ENCODE results near the gene EXO1. TPM values are rescaled to one million over a fixed set of nuclear protein-coding genes. Genes with fewer than 3 reads are reported as not detected.
A peak's percentile ranks its signal among the peaks of the same experiment; 100 is the strongest.

EXO1 gene
- total RNA-seq, 2 experiments from 2014 or later, result 65.3 to 66.8 TPM

DNA sequence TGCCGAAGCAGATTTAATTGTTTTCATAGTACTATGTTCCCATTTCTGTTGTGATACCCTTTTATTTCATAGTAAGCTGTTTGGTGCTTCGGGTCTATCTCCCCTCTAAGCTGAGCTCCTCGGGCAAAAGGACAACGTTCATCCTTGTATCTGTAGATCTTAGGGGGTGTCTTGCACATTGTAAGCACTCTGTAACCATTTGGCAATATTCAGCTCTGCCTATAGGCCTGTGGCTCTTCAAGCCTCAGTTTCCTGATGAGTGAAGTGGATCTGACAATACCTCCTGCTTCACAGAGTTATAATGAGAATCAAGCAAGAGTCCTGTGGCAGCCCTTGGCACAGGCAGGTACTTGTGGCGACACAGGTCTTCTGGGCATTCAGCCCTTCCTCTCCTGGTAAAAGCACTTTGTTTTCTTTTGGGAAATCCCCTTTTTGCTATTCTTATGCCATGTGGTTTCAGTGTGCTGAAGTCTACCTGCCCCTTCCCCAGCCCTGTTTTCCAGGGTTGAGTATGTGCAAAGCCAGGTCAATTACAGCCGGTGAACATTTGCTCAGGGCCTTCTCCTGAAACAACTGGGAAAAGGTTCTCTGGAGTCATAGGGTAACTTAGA lies 8.5 kb upstream of the EXO1 start:
- Mint-ChIP-seq H3K4me1 (ENCODE audit: low read depth) (peaks cover 11% of the 10 kb centered on the region), H3K9me3 (no peaks in the 10 kb centered on the region), H3K4me3 (no peak overlapping the region), H3K36me3 (ENCODE audit: low read depth) (no peaks in the 10 kb centered on the region), H3K27me3 (peaks cover 6% of the 10 kb centered on the region), H3K27ac (no peak overlapping the region)
- ATAC-seq, result peak; percentile 45
- POLR2A ChIA-PET, result no interaction called here
- no peak for DNase-seq
- TF ChIP-seq, protein P1, sequence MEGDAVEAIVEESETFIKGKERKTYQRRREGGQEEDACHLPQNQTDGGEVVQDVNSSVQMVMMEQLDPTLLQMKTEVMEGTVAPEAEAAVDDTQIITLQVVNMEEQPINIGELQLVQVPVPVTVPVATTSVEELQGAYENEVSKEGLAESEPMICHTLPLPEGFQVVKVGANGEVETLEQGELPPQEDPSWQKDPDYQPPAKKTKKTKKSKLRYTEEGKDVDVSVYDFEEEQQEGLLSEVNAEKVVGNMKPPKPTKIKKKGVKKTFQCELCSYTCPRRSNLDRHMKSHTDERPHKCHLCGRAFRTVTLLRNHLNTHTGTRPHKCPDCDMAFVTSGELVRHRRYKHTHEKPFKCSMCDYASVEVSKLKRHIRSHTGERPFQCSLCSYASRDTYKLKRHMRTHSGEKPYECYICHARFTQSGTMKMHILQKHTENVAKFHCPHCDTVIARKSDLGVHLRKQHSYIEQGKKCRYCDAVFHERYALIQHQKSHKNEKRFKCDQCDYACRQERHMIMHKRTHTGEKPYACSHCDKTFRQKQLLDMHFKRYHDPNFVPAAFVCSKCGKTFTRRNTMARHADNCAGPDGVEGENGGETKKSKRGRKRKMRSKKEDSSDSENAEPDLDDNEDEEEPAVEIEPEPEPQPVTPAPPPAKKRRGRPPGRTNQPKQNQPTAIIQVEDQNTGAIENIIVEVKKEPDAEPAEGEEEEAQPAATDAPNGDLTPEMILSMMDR (IDR thresholded peaks at IDR 0.05), result no peak
- CTCF ChIA-PET, result interaction anchor here (0.7 to 1.7 kb wide), 3 partner anchors 159 to 212 kb away, joined by 3 to 6 read pairs (median 4); partner anchors contain the start of gene MAP1LC3C
- intact Hi-C loops (cut with micrococcal nuclease), result no loop called here

DNA sequence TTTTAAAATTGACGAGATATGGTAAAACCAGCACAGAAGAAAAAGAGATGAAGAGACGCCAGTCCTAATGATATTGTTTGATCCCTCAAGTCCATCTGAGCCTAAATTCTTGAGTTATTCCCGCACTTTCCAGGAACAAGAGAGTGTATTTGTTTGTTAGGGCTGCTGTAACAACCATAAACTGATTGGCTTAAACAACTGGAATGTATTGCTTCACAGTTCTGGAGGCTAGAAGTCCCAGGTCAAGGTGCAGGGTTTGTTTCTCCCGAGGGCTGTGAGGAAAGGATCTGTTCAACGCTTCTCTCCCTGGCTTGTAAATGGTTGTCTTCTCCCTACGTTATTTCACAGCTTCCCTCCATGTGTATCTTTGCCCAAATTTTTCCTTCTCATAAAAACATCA lies 7.8 kb upstream of the EXO1 start:
- TF ChIP-seq, protein P1 (IDR thresholded peaks at IDR 0.05), result no peak
- no peak for ATAC-seq
- Mint-ChIP-seq H3K9me3 (no peaks in the 10 kb centered on the region), H3K27me3 (peaks cover 6% of the 10 kb centered on the region), H3K4me1 (ENCODE audit: low read depth) (peaks cover 11% of the 10 kb centered on the region), H3K27ac (no peak overlapping the region), H3K4me3 (no peak overlapping the region), H3K36me3 (ENCODE audit: low read depth) (no peaks in the 10 kb centered on the region)
- POLR2A ChIA-PET, result no interaction called here
- CTCF ChIA-PET, result no interaction called here
- intact Hi-C loops (cut with micrococcal nuclease), result no loop called here
- DNase-seq, result no peak

DNA sequence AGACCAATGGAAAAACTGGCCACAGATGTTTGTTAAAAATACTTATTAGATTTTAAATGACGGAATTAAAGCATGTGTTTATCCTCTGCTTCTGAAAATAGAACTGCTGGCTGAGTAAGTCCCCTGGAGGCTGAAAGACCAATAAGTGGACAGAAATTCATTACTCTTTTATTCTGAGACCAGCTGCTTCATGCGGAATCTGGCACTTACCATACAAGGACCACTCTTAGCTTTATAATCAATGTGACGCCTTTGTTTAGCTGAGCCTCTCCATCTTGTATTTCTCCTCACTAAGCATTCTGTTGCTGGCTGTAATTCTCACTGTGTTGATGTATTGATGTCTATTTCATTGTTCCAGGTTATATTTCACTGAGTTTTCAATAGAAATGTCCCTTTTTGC lies 6.3 kb upstream of the EXO1 start:
- no peak overlapping the region for H3K4me3 Mint-ChIP-seq
- TF ChIP-seq, protein P1 (IDR thresholded peaks at IDR 0.05), result no peak
- no peaks in the 10 kb centered on the region for H3K36me3 Mint-ChIP-seq (ENCODE audit: low read depth)
- intact Hi-C loops (cut with micrococcal nuclease), result no loop called here
- H3K9me3 Mint-ChIP-seq, result no peaks in the 10 kb centered on the region
- H3K27me3 Mint-ChIP-seq, result peaks cover 1% of the 10 kb centered on the region
- H3K4me1 Mint-ChIP-seq (ENCODE audit: low read depth), result peaks cover 11% of the 10 kb centered on the region
- ChIA-PET CTCF (interaction anchor here (0.9 to 1.2 kb wide), 3 partner anchors 215 to 231 kb away, joined by 3 read pairs; no protein-coding TSS in a partner anchor), POLR2A (no interaction called here)
- no peak overlapping the region for H3K27ac Mint-ChIP-seq
- DNase-seq (no peak), ATAC-seq (no peak)

DNA sequence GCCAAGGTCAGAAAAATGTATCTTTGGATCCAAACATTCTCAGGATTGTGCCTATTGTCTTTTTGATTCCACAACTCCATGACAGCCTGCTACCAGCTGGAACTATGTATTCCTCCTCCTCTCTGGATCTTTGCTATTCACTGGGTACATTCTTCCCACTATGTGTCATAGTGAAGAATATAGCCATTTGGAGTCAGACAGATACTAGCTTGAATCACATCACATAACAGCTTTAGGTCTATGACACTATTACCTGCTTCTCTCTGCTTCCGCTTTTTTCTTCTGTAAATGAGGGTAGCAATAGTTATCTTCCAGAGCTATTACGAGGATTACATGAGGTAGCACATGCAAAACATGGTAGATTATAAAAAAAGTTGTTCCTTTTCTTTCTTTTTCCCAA lies 5.4 kb upstream of the EXO1 start:
- Mint-ChIP-seq H3K36me3 (ENCODE audit: low read depth) (no peaks in the 10 kb centered on the region), H3K4me1 (ENCODE audit: low read depth) (peaks cover 18% of the 10 kb centered on the region), H3K27me3 (peaks cover 1% of the 10 kb centered on the region), H3K4me3 (no peak overlapping the region), H3K27ac (no peak overlapping the region), H3K9me3 (no peaks in the 10 kb centered on the region)
- ChIA-PET POLR2A (no interaction called here), CTCF (interaction anchor here (1.0 to 1.2 kb wide), 4 partner anchors 215 to 232 kb away, joined by 3 to 4 read pairs (median 3); no protein-coding TSS in a partner anchor)
- intact Hi-C loops (cut with micrococcal nuclease), result no loop called here
- no peak for ATAC-seq
- TF ChIP-seq, protein P1 (IDR thresholded peaks at IDR 0.05), result no peak
- DNase-seq, result no peak

DNA sequence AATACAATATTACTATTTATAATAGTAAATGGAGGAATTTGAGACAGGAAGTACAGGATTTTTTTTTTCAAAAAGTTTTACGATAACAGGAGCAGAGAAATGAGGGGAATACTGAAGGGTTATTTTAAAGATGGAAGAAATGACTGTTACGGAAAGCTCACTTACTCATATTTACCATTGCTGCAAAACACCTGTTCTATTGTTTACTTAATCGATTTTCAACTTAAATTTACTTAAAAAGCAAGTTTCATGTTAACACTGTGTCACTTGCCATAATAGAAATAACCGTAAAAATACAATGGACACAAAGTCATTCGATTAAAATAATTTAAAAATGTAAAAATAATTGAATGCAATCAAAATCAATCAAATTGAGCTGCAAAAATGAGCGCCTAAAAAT lies 3.4 kb upstream of the EXO1 start:
- no peak for DNase-seq
- ChIA-PET CTCF (interaction anchor here (1.2 to 1.5 kb wide), 3 partner anchors 10 to 234 kb away, joined by 3 to 4 read pairs (median 3); no protein-coding TSS in a partner anchor), POLR2A (no interaction called here)
- Mint-ChIP-seq H3K9me3 (no peaks in the 10 kb centered on the region), H3K36me3 (ENCODE audit: low read depth) (peaks cover 14% of the 10 kb centered on the region), H3K4me1 (ENCODE audit: low read depth) (peaks cover 17% of the 10 kb centered on the region), H3K27me3 (peaks cover 1% of the 10 kb centered on the region), H3K27ac (no peak overlapping the region), H3K4me3 (no peak overlapping the region)
- TF ChIP-seq, protein P1 (IDR thresholded peaks at IDR 0.05), result no peak
- ATAC-seq, result no peak
- intact Hi-C loops (cut with micrococcal nuclease), result no loop called here

Data from activated CD8-positive, alpha-beta T cell treated with anti-CD3 and anti-CD28 coated beads for 36 hours (primary cell).